Stomach (tissue), 4 donors: ENCODE data around the gene WDR72.

Experiments
- POLR2A ChIP-seq, 4 donors: fragments of 450-650 bp; IDR thresholded peaks; one replicate each; pipeline ENCODE4 v1.6.1; 2016; ENCODE audit warnings: antibody characterized with exemption in 4 of 4, control low read depth in 2 of 4, mild to moderate bottlenecking in 1 of 4, moderate library complexity in 1 of 4
- POLR2AphosphoS5 ChIP-seq, 3 donors: sonication (generic); formaldehyde crosslinking; IDR thresholded peaks; one replicate each; pipeline ENCODE4 v1.6.1; 2016; ENCODE audit warnings: antibody characterized with exemption in 3 of 3
- TF ChIP-seq, protein P1 (sequence below), 7 experiments: fragments of 450-650 bp in 4 of 7; fragments of 200-600 bp in 3 of 7; sonication (generic) in 3 of 7; IDR thresholded peaks; one replicate each; pipeline ENCODE4 v1.5.1; 2016 to 2019; ENCODE audit warnings: antibody characterized with exemption in 7 of 7, control low read depth in 2 of 7, mild to moderate bottlenecking in 1 of 7

GRCh38 chr15:53569751-53570480 is 189.5 kb downstream of the WDR72 start:
- TF ChIP-seq, protein P1, sequence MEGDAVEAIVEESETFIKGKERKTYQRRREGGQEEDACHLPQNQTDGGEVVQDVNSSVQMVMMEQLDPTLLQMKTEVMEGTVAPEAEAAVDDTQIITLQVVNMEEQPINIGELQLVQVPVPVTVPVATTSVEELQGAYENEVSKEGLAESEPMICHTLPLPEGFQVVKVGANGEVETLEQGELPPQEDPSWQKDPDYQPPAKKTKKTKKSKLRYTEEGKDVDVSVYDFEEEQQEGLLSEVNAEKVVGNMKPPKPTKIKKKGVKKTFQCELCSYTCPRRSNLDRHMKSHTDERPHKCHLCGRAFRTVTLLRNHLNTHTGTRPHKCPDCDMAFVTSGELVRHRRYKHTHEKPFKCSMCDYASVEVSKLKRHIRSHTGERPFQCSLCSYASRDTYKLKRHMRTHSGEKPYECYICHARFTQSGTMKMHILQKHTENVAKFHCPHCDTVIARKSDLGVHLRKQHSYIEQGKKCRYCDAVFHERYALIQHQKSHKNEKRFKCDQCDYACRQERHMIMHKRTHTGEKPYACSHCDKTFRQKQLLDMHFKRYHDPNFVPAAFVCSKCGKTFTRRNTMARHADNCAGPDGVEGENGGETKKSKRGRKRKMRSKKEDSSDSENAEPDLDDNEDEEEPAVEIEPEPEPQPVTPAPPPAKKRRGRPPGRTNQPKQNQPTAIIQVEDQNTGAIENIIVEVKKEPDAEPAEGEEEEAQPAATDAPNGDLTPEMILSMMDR (IDR thresholded peaks at IDR 0.05) = no peak
- TF ChIP-seq POLR2AphosphoS5 (IDR thresholded peaks at IDR 0.05) (no peak), POLR2A (IDR thresholded peaks at IDR 0.05) (no peak)
